ENCODE results near the gene FLG.
"Not testable (repeated sequence)": the region's sequence is repeated elsewhere in the genome, so short reads cannot be mapped to it uniquely, and the experiment has no call there.

Gene FLG

GRCh38 chr1:152256394-152256793 lies 68.6 kb downstream of the FLG start:
- not testable (repeated sequence) for DNase-seq (ENCODE audit: low read depth)
